DMS153 (cell line): ENCODE measurements around the gene CXCL10.
A peak's percentile ranks its signal among the peaks of the same experiment; 100 is the strongest.
"Not testable (repeated sequence)": the region's sequence is repeated elsewhere in the genome, so short reads cannot be mapped to it uniquely, and the experiment has no call there.

Experiments
- DNase-seq: peaks from one replicate; lab custom pipeline; 2025; lab: John Stamatoyannopoulos, UW

CXCL10 gene

DNA sequence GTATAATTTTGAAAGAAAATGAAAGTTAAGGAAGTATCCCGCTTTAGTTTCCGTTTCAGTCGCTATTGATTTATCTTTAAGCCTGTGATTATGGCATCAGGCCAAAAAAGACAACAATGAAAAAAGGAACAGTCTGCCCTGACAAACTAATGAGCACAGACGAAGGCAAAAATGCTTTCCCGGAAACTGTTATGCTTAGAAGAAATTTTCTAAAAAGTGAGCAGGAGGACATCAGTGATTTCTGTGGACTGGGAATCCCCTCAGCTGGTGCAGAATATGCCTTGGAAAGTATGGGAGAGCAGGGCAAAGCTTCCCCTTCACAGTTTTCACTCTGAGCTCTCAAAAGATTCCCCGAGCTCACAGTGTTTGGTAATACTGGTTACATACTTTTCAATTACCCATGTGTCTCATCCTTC, 5.1 kb upstream of the CXCL10 start:
- DNase-seq: no peak

GRCh38 chr4:76024065-76024464, 768 bp upstream of the CXCL10 start:
- DNase-seq: no peak

DNA sequence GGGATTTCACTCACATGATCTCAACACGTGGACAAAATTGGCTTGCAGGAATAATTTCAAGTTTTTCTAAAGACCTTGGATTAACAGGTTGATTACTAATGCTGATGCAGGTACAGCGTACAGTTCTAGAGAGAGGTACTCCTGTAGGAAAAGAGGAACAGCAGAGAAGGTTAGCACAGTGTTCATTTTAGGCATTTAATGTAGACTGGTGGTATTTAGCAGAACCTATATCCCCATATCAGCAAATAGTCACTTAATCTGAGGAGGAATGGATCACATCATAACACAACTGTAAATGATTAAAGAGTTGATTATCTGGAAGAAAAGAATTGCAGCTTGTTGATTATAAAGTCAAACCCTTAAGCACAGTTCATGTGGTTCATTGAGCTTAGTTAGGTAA, 620 bp downstream of the CXCL10 start:
- DNase-seq: no peak

- DNase-seq: no peak
These were observed 1.3 kb downstream of the CXCL10 start for GRCh38 chr4:76022031-76022430.

- DNase-seq: no peak
These were observed 6.1 kb downstream of the CXCL10 start for GRCh38 chr4:76017056-76017686.

GRCh38 chr4:76016393-76016792, 6.9 kb downstream of the CXCL10 start:
- DNase-seq: no peak

DNA sequence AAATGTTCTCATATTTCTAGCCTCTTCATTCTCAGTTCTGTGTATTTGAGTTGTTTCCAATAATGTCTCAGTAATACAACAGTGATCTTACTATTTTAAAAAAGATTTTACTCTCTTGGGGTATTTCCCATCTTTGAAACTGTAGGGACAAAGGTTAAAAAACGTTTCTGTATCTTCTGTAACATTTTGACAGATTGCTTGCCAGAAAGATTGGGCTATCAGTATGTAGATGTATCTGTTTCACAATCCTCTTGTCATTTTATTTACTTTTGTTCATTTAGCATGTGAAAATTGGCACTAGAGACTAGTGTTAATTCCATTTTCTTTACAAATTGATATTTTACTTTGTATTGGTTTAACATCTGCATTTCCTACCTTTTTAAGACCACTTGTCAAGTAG, 9.8 kb downstream of the CXCL10 start:
- no peak for DNase-seq

- no peak for DNase-seq
These were observed 10.9 kb downstream of the CXCL10 start for GRCh38 chr4:76012388-76012801.

DNA sequence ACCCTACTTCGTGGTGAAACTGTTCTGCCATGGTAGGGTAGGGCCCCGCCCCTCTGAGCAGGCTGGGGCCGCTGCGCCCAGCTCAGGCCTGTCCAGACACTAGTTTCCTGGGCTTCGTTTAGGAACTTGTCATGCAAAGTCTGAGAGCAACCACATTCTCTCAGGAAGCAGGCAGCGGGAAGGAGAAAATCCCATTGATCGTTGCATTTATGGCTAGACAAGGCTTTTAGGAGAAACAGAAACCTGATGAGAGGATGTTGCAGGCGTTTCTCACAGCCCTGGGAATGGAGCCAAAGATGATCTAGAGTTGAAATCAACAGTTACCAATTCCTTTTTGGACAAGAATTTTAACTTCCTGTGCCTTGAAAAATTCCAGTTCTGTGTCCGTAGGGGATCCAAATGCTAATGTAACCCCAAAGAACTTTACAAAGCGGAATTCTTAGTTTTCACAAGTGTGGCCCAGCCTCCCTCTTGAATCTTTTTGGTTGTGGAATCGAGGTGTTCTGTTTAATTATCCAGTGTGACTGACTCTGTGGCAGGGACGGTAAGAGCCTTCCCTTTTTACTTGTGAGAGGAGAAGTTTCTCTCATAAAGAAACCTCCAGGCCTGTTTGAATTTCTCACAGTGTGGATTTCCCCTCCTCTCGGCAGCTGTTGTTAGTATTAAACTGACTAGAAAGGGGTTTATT, 11.5 kb downstream of the CXCL10 start:
- DNase-seq: no peak

- no peak for DNase-seq
These were observed 12.2 kb downstream of the CXCL10 start for GRCh38 chr4:76011018-76011670.

DNA sequence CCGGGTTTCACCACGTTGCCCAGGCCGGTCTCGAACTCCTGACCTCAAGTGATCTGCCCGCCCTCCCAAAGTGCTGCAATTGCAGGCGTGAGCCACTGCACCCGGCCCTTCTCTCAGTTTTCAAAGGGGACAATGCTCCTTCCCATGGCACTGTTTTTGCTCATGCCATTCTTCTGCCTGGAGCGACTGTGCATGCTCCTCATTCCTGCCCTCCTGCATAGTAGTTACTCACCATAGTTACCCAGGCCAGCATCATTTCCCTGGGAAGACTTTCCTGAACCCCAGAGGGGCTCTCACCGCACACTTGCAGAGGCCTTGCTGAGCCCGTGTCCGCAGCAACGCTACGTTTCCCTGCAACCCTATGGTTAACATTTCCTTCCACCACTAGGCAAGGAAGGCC, 12.7 kb downstream of the CXCL10 start:
- DNase-seq: no peak

GRCh38 chr4:76009311-76009710, 14.0 kb downstream of the CXCL10 start:
- DNase-seq: no peak

GRCh38 chr4:76007089-76007862, 16.0 kb downstream of the CXCL10 start, which contains the start of gene CXCL9:
Gene CXCL9 (minus strand): TSS chr4:76007509. CDS start chr4:76007449, 60 bp downstream.
- DNase-seq: no peak

DNA sequence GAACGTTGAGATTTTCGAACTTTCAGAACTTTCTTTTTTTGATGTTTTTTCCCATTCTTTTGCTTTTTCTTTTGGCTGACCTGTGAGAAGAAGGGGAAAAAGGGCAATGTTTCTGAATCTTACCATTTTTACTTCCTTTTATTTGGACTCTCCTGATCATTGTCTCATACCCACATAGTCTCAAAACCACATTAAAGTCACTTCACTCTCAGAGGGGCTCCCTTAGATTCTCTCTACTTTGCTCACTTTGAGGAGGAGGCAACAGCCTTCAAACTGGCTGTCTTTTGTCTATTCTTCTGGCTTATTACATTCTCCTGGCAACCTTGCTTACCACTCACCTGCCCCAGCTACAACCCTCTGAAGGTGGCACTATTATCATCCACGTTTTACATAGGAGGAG, 19.7 kb downstream of the CXCL10 start:
- no peak for DNase-seq

GRCh38 chr4:76003035-76003434, 20.3 kb downstream of the CXCL10 start:
- no peak for DNase-seq

DNA sequence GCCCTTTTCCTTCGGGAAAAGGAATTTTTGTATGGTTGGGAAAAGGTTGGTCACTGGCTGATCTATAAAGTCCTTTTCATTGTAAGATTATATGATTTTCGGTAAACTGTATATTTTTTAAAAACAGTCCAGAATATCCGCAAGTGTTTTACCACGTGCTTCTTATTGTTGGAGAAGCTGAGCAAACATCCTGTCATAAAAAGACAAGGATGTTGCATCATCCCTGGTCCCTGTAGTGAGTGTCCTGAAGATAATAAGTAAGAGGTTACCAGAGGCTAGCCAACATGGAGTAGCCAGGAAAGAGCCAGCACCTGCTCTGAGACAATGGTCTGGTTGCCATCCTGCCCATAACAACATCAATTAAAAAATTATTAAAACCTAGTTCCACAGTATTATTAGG, 21.1 kb downstream of the CXCL10 start:
- DNase-seq: no peak

- DNase-seq: no peak
These were observed 21.6 kb downstream of the CXCL10 start for GRCh38 chr4:76001700-76002099.

- DNase-seq: no peak
These were observed 23.0 kb downstream of the CXCL10 start for GRCh38 chr4:76000279-76000678.

GRCh38 chr4:75998525-75999147, 24.7 kb downstream of the CXCL10 start:
- not testable (repeated sequence) for DNase-seq

- no peak for DNase-seq
These were observed 25.4 kb downstream of the CXCL10 start for GRCh38 chr4:75997946-75998345.

GRCh38 chr4:75997081-75997480, 26.2 kb downstream of the CXCL10 start:
- DNase-seq: no peak

GRCh38 chr4:75995727-75996126, 27.6 kb downstream of the CXCL10 start:
- peak; percentile 3 for DNase-seq
